Stimulated activated CD4-positive, alpha-beta T cell treated with anti-CD3 and anti-CD28 coated beads, Interleukin-12 subunit alpha, Interleukin-12 subunit beta, amount 100 ng/mL, for 4 hours (primary cell): Measurements from ENCODE around the gene ZXDB.
"Not testable (repeated sequence)": the region's sequence is repeated elsewhere in the genome, so short reads cannot be mapped to it uniquely, and the experiment has no call there.

Source experiments
- DNase-seq: peaks from one replicate; pipeline ENCODE4 v3.0.0-alpha.2; 2020

The ZXDB gene

DNA sequence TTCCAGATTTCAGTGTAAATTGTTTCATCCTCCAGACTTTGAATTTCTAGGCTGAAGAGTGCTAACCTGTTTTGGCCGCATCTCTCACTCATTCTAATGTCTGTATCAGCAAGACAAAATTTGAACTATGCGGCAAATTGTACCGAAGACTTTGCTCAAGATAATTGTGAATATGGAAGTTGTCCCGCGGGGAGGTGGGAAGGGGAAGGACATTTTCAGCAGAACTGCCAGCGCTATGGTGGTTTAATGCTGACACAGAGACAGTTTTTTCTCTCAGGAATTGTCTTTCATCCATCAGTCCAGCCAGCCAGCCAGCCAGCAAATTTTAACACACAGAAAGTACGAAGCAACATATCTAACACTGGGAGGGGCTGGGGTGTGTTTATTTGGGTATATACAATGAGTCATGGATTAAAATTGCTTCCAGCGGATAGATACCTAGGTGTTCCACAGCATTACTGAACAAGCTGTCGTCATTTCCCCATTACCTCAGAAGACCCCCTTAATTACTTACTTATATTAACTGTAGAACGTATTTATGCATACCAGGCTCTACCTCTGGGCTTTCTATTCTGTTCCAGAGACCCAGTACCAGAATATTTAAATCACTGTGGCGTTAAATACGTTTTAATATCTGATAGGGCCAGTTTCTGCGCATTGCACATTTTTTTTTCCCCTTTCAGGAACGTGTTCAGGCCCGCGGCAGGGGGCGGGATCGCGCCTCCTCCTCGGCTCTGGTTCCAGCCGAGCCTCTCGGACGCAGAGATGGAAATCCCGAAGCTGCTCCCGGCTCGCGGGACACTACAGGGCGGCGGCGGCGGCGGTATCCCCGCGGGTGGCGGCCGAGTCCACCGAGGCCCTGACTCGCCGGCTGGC is at the start of gene ZXDB:
ZXDB (plus strand) TSS at position 728 of the 876 bp plus-strand sequence; CDS start at position 766, 38 bp downstream.
- DNase-seq: not testable (repeated sequence)

DNA sequence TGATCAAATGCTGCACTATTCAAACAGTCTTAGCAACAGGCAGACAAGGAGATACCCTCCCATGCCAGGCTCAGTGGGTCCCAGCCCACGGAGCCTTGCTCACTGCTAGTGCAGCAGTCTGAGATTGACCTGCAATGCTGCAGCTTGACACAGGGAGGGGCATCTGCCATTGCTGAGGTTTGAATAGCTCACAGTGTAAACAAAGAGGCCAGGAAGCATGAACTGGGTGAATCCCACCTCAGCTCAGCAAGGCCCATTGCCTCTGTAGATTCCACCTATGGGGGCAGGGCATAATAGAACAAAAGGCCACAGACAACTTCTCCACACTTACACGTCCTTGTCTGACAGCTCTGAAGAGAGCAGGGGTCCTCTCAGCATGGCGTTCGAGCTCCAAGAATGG is 26.6 kb upstream of the ZXDB start:
- no peak for DNase-seq

DNA sequence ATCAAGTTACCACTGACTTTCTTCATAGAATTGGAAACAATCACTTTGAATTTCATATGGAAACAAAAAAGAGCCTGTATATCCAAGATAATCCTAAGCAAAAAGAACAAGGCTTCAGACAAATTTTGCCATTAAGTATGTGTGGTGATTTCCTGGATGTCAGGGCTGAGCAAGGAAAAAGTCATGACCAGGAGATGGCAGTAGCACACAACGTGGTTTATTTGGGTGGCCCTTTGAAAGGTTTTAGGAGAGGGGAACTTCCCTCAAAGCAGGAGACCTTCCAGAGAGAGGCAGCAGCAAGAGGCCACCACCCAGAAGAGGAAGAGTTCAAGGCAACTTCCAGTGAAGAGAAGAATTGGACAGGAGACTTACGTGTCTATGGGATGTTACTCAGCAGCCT is 18.1 kb upstream of the ZXDB start:
- no peak for DNase-seq

DNA sequence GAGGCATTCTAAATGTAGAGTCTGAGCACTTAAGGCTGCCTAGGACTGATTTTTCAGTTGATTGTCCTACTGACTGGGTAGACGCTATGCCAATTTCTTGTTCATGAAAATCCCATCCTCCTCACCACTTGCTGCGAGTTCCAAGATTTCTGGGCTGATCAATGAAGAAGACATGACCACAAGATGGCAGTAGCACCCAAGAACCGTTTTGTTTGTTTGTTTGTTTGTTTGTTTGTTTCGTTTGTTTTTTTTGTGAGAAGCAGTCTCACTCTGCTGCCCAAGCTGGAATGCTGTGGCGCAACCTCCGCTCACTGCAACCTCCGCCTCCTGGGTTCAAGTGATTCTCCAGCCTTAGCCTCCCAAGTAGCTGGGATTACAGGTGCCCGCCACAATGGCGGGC is 8.9 kb upstream of the ZXDB start:
- DNase-seq: not testable (repeated sequence)

DNA sequence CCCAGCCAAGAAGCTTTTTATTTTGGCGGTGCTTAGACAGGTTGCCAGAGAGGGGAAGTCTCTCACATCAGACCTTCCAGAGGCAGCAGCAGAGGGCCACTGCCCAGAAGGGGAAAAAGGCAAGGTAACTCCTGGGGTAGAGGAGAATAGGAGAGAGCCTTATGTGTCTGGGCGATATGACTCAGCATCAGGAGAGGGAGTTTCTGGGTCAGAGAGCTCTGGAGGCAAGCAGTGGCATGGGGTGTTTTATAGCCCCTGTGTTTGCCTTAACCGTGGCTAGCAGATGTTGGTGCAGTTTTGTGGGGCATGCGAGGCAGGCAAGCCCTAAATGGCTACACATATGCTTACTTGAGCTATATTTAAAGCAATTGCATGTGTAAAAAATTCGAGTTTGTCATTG is 8.3 kb upstream of the ZXDB start:
- no peak for DNase-seq

DNA sequence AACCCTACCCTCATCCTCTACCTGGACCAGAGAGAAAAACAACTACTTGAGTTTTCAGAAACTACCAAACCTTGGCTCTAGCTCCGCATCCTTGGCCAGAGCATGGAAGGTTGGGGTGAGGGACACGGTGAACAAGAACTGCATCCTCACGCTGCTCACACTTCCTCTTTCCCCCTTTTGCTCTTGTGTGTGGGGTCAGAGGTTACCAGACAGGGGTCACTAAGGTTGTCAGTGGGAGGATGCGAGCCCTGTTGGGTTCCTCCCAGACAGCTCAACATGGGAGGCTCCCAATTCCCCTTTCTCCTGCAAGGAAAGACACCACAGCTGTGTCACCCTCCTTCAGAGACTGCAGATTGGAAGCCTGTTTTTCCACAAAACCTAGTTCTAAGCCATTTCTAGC is 5.5 kb upstream of the ZXDB start:
- no peak for DNase-seq

DNA sequence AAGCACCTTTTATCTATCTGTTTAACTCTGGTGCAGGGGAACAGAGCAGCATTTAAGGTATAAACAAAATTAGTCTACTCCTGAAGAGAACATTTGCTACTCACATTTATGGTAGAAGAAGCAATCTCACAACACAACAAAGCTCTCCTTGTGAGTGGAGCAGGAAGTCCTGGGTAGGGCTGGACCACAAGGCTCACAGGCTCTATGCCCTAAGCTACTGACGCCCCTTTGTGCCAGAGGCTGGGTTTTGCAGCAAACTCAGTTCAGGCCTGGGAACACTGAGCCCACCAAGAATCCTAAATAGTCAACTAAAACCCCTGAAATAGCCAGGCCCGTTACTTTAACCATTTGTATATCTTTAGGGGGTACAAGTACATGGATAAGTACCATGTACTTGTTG is 4.7 kb upstream of the ZXDB start:
- no peak for DNase-seq

DNA sequence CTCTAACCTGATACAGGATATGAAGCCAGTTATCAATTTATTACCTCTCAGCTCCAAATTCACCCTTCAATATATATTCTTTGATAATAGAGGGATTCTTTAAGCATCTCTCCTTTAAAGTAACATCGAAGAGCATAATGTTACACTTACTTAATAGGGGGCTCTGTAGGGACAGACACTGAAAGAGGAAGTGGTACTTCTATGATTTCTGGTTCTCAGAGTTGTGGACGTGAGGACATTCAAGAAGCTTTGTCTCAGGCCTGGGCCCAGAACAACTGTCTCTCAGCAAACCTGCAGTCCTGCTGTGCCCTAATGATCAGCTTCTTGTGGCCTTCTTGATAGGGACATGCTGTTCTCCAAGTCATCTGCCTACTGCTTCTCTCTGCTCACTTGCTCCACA is 4.2 kb upstream of the ZXDB start:
- no peak for DNase-seq

DNA sequence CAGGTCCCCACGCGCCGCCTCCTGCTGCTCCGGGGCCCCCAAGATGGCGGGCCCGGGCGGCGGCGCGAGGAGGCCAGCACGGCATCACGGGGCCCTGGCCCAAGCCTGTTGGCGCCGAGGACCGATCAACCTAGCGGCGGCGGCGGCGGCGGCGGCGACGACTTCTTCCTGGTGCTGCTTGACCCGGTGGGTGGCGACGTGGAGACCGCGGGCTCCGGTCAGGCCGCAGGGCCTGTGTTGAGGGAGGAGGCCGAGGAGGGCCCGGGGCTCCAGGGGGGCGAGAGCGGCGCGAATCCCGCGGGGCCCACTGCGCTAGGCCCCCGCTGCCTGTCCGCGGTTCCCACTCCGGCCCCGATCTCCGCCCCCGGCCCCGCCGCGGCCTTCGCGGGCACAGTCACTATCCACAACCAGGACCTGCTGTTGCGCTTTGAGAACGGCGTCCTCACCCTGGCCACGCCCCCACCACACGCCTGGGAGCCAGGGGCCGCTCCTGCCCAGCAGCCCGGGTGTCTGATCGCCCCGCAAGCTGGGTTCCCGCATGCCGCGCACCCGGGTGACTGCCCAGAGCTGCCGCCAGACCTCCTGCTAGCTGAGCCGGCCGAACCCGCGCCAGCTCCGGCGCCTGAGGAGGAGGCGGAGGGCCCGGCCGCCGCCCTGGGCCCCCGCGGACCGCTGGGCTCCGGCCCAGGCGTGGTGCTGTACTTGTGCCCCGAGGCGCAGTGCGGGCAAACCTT is 516 bp downstream of the ZXDB start:
- DNase-seq: peak; percentile 15

DNA sequence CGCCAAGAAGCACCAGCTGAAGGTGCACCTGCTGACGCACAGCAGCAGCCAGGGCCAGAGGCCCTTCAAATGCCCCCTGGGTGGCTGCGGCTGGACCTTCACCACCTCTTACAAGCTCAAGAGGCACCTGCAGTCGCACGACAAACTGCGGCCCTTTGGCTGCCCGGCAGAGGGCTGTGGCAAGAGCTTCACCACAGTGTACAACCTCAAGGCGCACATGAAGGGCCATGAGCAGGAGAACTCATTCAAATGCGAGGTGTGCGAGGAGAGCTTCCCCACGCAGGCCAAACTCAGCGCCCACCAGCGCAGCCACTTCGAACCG is 1.0 kb downstream of the ZXDB start:
- DNase-seq: peak; percentile 1

DNA sequence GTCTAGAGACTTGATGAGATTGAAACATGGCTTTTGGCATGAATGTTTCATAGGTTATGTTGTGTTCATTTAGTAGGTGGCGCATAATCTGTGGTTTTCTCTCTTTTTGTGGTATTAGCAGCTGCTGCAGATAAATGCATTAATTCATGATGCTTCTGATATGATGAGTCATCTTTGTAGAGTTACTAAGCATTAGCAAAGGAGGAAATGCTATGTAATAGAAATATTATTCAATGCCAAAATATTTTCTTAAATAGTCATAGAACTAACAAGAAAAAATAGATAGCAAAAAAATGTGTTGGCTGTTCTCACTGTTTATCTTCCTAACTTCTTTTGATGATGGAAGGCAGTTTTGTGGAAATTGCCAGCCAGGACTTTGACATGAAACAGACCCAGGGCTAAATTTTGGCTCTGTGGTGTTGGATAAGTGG is 3.6 kb downstream of the ZXDB start:
- DNase-seq: no peak

DNA sequence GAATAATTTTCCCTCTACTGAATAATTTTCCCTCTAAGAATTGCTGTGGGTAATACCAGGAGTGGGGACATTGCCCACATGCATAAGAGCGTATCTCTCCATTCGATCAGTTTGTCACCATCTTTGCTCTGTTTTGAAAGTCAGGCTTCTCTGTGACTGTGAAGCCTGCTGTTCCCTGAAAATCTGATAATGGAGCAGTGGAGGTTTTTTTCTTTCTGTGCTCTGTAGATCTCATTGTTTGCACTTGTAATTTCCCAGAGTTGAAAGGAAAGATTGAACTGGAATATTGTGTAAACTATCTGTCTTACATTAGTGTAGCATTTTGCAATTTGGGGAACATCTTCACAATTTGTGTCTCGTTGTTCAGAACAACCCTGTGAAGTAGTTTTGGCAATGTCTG is 4.3 kb downstream of the ZXDB start:
- no peak for DNase-seq

DNA sequence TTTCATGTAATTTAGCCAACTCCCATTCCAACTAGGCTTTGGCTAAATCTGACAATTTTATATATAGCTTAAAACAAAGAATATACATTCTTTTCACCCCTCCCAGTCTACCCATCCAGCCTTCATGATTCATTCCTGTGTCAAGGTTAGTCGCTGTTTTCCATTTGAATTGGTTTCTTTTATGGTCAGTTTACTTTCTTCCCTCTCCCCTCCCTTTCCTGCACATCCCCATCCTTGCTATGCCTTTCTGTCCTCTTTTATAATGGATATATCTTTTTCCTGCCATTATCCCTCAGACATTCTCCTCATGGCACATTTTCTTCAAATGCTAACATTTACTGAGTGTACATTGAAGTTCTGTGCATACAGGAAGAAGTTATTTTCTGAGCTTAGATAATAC is 4.7 kb downstream of the ZXDB start:
- DNase-seq: no peak

DNA sequence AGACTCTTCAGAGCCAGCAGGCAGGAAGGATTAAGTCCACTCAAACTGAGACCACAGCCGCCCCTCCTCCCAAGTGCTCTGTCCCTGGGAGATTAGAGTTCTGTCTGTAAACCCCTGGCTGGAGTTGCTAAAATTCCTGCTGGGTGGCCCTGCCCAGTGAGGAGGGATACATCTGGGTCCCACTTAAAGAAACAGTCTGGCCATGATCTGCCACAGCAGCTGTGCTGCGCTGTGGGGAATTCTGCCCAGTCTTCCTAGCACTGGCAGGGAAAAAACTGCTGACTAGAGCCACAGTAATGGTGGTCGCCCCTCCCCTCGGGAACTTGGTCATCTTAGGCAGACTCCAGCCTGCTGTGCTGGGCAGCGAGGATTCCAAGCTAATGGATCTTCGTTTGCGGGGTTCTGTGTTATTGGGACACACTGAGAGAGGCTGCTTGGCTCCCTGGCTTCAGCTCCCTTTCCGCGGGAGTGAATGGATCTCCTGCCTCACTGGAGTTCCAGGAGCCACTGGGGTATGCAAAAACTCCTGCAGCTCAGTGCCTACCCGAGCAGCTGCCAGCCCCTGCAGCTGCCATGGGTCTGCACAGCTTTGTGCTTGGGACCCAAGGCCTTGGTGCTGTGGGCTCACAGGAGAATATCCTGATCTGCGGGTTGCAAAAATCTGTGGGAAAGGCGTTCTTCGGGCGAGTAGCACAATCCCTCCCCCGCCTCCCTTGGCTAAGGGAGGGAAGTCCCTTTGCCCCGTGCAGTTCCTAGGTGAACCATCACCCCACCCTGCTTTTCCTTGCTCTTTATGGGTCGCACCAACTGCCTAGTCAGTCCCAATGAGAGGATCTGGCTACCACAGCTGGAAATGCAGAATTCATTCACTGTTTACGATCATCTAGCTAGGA is 15.7 kb downstream of the ZXDB start:
- DNase-seq: no peak

DNA sequence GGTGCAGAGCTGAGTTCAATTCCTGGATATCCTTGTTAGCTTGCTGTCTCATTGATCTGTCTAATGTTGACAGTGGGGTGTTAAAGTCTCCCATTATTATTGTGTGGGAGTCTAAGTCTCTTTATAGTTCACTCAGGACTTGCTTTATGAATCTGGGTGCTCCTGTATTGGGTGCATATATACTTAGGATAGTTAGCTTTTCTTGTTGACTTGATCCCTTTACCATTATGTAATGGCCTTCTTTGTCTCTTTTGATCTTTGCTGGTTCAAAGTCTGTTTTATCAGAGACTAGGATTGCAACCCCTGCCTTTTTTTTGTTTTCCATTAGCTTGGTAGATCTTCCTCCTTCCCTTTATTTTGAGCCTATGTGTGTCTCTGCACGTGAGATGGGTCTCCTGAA is 21.5 kb downstream of the ZXDB start:
- DNase-seq: not testable (repeated sequence)

DNA sequence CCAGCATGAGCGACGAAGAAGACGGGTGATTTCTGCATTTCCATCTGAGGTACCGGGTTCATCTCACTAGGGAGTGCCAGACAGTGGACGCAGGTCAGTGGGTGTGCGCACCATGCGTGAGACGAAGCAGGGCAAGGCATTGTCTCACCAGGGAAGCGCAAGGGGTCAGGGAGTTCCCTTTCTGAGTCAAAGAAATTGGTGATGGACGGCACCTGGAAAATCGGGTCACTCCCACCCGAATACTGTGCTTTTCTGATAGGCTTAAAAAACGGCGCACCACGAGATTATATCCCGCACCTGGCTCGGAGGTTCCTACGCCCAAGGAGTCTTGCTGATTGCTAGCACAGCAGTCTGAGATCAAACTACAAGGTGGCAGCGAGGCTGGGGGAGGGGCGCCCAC is 37.6 kb downstream of the ZXDB start:
- DNase-seq: not testable (repeated sequence)

DNA sequence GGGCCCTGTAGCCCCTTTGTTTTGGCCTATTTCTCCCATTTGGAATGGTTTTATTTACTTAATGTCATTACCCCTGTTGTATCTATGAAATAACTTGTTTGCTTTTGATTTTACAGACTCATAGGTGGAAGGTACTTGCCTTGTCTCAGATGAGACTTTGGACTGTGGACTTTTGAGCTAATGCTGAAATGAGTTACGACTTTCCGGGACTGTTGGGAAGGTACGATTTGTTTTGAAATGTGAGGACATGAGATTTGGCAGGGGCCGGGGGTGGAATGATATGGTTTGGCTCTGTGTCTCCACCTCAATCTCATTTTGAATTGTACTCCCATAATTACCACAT is 48.8 kb downstream of the ZXDB start:
- no peak for DNase-seq

DNA sequence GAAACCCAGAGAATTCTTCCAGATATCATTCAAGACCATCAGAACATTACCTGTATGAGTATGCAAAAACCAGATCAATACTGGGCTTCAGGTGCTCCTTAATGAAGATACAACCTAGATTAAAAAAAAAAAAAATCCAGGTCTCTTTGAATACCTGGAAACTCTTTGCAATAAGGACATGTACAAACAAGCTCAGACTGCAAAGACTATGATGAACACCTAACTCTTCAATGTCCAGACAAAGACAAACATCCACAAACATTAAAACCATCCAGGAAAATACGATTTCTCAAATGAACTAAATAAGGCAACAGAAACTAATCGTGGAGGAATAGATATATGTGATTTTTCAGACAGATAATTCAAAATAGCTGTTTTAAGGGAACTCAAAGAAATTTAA is 49.5 kb downstream of the ZXDB start:
- no peak for DNase-seq

DNA sequence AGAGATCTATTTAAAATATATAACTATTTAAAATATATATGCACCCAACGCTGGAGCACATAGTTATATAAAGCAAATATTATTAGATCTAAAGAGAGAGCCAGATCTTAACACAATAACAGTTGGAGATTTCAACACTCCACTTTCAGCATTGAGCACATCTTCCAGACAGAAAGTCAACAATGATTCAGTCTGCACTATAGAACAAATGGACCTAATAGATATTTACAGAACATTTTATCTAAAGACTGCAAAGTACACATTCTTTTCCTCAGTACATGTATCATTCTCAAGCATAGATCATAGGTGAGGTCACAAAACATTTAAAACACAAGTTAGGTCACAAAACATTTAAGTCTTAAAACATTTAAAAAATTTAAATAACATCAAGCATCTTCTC is 51.9 kb downstream of the ZXDB start:
- no peak for DNase-seq

DNA sequence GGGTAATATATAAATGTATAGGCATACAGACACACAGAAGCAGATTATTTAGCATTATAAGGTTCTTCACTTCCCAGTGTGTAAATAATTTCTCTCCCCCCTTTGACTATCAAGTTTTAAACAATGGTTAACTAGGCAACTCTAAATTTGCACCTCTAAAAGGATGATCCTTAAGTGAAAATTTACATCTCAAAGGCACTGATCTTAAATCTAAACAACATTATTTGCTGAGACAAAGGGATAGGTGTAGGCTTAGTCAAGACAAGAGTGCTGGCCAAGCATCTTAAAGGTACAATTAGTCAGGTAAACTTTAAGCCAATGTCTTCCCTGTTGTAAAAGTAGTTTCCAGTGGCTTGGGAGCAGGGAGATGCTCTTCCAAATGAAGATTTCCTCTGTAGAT is 55.2 kb downstream of the ZXDB start:
- DNase-seq: no peak
